HepG2 (cell line): Measurements from ENCODE around the gene PPP1R8. TPM values are rescaled to one million over a fixed set of nuclear protein-coding genes. Genes with fewer than 3 reads are reported as not detected.

Experiments used
- ATF4 ChIP-seq, 2 experiments: fragments of 450-650 bp in 1 of 2; sonication (generic) in 1 of 2; formaldehyde crosslinking; IDR thresholded peaks; 2 replicates each; pipeline versions ENCODE4 v1.5.0 to v1.8.0; 2020 to 2022; ENCODE audit warnings: mild to moderate bottlenecking in 1 of 2, missing genetic modification reagents in 1 of 2
- HHEX ChIP-seq: IDR thresholded peaks from 2 replicates; pipeline ENCODE4 v1.6.1; 2016; ENCODE audit warnings: control low read depth
- SOX13 ChIP-seq, 3 experiments: fragments of 450-650 bp in 1 of 3; sonication (generic) in 1 of 3; formaldehyde crosslinking in 1 of 3; IDR thresholded peaks in 2 of 3; conservative IDR thresholded peaks in 1 of 3; 2 replicates each; pipeline versions ENCODE4 v1.5.0 to v1.6.1; 2016 to 2020; ENCODE audit warnings: antibody characterized with exemption in 1 of 3, mild to moderate bottlenecking in 1 of 3, missing compliant biosample characterization in 1 of 3, missing genetic modification reagents in 1 of 3, moderate library complexity in 1 of 3
- ZNF143 ChIP-seq: sonication (generic); formaldehyde crosslinking; IDR thresholded peaks from 2 replicates; pipeline ENCODE4 v1.4.0; 2020; ENCODE audit warnings: missing genetic modification reagents
- ZNF337 ChIP-seq: sonication (generic); formaldehyde crosslinking; IDR thresholded peaks from 2 replicates; pipeline ENCODE4 v1.5.1; 2020; ENCODE audit warnings: missing genetic modification reagents, low read depth, mild to moderate bottlenecking, borderline replicate concordance
- ZNF432 ChIP-seq: sonication (generic); formaldehyde crosslinking; IDR thresholded peaks from 2 replicates; pipeline ENCODE4 v1.5.0; 2020; ENCODE audit warnings: missing genetic modification reagents, mild to moderate bottlenecking, borderline replicate concordance
- ZNF687 ChIP-seq: sonication (generic); formaldehyde crosslinking; IDR thresholded peaks from 2 replicates; pipeline ENCODE4 v1.5.1; 2020; ENCODE audit warnings: mild to moderate bottlenecking, missing genetic modification reagents, moderate library complexity
- ZNF883 ChIP-seq: sonication (generic); formaldehyde crosslinking; IDR thresholded peaks from 2 replicates; pipeline ENCODE4 v1.5.1; 2020; ENCODE audit warnings: mild to moderate bottlenecking, missing genetic modification reagents; ENCODE audit errors: not compliant biosample characterization
- polyA plus RNA-seq, 8 experiments: library from polyadenylated mRNA; depleted of rRNA in 3 of 8; stranded (reverse) in 7 of 8; unstranded in 1 of 8; fragments of >200 nt; fragmentation: Illumina TruSeq in 4 of 8; extraction: Trizol in 4 of 8; gene quantifications; 2 replicates each; pipeline versions ENCODE4 v1.2.1 to v1.2.3, GENCODE V29; 2011 to 2016; ENCODE audit warnings: low read depth in 4 of 8, missing spikeins in 1 of 8, mixed read lengths in 1 of 8; ENCODE audit not compliant: insufficient read depth in 1 of 8
- total RNA-seq, 5 experiments: library from RNA; depleted of rRNA; stranded (reverse); fragments of >200 nt; fragmentation: Illumina TruSeq; extraction: Trizol; gene quantifications; 2 replicates each; pipeline ENCODE4 v1.2.3, GENCODE V29; 2016; ENCODE audit warnings: low read depth in 1 of 5

The PPP1R8 gene
- total and polyA plus RNA-seq, 2 of the 13 experiments (the other 11 are each of a cell fraction or from before 2014, with no cell fraction given): 38.3 to 62.2 TPM

GRCh38 chr1:27868932-27869718, 38.5 kb downstream of the PPP1R8 start (continued):
- no peak for TF ChIP-seq ATF4 (CRISPR knock-in tag; IDR thresholded peaks at IDR 0.05)
- no peak for TF ChIP-seq ZNF432
- no peak for TF ChIP-seq ZNF337 (CRISPR knock-in tag)
- TF ChIP-seq HHEX (CRISPR knock-in tag): no peak
- TF ChIP-seq ZNF143 (CRISPR knock-in tag): no peak
- peak; percentile 53 for TF ChIP-seq ZNF687
- no peak for TF ChIP-seq SOX13 (IDR thresholded peaks at IDR 0.05)
- no peak for TF ChIP-seq SOX13 (CRISPR knock-in tag; conservative IDR thresholded peaks at IDR 0.05 in 1 of 2, IDR thresholded peaks at IDR 0.05 in 1 of 2)
- peak; percentile 34 for TF ChIP-seq ZNF883 (CRISPR knock-in tag)
